Iris pigment epithelial cell (primary cell): ENCODE data around the gene NAT8L.

Experiments used
- DNase-seq: peaks from one replicate; pipeline ENCODE4 v3.0.0-alpha.2; 2011; ENCODE audit warnings: low read depth

Gene NAT8L

DNA sequence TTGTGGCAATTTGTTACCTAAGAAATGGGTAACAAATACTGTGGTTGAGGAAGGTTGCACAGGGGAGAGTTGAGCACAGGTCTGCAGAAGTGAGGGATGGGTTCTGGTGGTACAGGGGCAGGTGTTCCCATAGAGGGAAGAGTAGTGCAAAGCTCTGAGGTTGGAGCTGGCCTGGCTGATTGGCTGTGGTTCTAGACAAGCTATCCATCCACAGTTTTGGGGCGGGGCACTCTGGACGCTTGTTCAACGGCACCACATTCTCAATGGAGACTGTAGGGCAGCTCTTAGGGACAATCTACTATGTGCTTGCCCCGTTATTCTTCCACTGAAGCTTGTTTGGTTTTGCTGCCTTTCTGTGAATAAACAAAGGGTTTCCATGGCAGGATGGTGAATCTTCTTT is 35.4 kb downstream of the NAT8L start:
- no peak for DNase-seq

DNA sequence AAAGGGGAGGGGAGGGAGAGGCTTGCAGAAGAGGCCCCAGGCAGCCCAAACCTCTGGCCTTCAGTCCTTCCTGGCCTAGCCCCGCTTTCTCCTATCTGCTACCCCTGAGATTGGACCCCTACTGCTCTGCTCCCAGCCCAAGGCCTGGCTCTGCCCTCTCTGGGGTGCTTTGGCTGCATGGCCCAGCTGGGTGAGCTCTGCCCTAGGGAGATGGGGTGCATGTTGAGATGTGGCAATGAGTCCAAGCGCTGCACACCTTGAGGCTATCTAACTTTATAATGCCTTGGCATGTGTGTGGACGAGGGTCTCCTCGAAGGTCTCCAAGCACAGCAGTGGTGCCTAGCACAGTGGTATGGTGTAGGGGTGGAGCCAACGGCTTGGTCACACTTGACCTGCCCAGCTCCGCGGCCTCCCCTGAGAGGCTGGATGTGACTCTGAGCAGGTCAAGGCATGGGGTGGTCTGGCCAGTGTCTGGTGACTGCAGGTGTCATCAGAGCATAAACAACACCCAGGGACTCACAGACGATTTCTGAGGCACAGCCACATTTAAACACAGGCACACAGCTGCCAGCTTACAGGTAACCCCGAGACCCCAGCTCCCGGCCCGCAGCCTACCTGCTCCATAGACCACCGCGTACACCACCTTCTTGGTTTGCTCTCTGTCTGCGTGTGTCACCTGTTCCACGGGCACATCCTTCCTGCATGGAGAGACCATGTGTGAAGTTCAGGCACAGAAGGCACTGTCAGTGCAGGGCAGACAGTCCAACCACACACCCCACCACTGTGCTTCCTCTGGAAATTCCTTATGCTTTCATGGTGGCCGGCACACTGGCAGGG is 36.3 kb downstream of the NAT8L start:
- no peak for DNase-seq

DNA sequence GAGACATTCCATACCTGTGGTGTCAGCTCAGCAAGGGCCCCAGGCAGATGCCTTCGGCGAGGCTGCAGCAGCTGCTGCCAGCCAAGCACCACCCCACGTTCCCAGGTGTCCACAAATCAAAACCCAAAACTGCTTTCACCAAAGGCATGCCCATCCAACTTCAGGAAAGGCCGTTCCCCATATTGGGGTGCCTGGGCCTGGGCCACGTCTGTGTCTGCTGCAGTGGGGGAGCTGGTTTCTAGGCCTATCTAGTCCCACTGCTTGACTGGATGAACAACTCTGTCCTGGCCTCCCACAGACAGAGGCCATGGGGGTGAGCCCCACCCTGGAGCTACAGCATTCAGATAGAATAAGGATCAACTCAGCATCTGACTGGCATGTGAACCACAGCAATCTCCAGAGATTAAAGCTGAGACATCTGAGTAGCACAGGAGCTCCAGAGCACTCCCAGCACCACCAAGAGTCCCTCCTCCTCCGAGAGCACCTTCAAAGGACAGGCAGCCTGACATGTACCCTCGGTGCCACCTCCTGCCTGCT is 37.0 kb downstream of the NAT8L start:
- DNase-seq, result peak; percentile 4

DNA sequence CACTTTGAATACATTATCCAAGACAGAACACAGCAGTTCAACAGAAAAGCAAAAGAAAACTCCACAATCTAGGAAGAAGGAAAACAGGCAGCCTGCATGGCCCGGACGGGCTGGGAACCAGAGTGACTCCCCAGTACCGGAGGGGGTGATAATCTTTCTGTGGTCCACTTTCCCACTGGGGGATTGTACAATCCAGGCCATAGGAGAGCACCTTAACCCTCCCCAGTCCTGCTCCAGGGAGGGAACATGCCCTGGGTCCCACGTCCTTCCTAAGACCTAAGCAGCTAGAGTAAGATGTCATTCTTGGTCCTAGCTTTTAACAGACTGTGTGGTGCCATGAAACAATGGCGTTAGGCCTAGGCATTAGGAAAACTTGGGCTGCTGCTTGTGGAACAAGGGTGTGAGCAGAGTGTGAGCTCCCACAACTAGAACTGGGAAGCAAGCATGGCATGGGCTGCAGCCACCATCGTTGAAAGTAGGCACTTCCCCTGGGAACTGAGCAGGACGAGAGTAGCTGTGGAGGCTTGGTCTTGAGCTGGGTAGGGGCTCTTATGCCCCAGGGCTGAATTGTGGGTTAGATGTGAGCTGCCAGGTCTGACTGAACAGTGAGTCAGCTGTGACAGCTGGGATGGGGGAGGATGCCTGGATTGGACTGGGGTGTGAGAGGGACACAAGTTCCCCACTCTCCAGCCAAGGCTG is 42.4 kb downstream of the NAT8L start:
- peak; percentile 8 for DNase-seq

DNA sequence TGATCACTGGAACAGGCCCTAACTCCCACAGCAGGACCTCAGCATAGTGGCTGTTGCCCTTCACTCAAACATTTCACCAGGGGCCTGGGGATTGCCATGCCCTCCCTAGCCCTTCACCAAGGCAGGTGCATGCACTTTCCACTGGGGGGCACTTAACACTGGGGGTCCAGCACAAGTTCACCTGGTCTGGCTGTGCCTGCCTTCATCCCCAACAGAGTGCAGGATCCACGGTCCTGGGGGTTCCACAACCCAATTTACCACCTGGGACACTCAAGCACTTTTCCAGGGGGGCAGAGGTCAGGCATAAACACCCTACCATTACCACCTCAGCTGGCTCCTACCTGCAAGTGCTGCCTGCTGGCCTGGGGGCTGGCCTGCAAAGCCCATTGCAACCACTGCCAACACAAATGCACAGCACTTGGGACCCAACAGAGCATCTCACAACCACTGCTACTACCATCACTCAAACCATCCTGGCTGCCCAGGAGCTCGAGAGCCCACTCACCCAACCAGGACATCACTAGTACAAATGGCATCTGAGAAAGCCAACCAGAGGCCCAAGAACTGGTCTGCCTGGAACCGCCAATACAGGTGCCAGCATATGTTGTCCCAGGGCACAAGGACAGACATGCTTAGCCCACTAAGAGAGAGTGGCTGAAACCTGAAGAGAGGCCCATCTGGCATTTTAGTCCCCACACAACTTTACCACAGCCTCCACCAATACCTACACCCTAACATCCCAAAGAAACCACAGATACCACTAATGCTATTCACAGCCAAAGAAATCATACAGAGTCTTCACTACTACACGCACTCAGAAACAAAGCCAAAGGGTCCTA is 43.1 kb downstream of the NAT8L start:
- no peak for DNase-seq

DNA sequence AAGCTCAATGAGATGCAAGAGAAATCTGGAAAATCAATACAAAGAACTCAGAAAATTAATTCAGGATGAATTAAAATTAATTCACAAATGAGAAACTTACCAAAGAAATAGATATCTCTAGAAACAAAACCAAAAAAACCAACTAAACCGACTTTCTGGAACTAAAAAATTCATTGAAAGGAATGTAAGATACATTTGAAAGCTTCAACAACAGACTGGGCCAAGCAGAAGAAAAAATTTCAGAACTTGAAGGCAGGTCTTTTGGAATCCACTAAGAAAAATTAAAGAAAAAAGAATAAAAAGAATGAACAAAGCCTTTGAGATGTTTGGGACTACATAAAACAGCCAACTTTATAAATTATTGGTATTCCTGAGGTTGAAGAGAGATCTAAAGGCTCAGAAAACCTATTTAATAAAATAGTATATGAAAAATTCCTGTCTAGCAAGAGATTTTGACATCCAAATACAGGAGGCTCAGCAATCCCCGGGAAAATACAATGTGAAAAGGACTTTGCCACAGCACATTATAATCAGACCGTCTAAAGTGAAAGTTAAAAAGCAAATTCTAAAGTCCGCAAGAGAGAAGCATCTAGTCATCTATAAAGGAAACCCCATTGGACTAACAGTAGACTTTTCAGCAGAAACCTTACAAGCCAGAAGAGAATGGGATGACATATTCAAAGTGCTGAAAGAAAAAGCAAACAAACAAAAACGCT is 44.2 kb downstream of the NAT8L start:
- no peak for DNase-seq

DNA sequence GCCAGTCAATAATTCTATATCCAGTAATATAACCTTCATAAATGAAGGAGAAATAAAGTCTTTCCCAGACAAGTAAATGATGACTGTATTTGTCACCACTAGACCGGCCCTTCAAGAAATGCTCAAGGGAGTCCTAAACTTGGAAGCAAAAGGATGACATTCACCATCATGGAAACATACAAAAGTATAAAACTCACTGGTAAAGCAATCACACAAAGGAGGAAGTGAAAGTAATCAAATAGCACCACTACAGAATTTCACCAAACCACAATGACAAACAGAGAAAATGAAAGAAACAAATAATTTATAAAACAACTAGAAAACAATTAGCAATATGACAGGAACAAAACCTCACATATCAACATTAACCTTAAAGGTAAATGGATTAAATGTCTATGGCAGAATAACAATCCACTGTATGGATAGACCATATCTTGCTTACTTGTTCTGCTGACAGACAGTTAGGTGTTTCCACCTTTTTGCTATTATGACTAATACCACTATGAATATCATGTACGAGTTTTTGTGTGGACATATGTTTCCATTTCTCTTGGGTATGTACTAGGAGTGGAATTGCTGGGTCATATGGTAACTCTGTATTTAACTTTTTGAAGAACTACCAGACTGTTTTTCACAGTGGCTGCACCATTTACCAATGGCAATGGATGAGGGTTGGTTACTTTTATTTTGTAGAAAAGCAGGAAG is 44.9 kb downstream of the NAT8L start:
- no peak for DNase-seq

DNA sequence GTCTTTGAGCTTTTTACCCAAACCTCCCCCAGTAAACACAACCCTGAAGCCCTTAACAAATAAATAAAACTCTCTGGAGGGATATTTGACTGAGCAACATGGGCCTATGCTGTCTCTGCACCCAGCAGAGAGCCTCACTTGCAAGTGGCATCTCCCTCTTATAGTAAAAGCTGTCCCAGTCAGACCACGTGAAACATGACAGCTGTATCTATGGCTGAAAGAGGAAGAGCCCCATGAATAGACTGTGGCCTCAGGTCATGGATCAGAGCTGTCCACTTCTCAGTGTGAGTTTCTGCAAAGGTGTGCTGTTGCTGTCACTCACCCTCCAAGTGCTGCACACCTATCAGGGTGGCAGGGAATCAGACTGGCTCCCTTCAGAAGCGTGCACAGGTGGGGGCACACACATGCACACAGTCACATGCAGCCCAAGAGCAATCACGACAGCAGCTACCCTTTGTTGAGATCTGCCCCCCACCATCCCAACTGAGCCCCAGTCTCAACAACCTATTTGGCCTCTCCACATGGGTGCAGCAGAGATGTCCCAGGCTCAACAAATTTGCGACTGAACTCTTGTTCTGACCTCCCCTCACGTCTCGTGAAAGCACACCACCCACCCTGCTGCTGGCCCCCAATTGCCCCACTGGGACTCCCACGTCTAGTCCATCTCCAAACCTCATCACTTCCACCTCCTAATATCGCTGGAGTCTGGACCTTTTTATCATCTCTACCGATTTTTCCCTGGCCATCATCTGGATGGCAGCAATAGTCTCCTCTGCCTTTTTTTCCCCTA is 45.6 kb downstream of the NAT8L start:
- no peak for DNase-seq

DNA sequence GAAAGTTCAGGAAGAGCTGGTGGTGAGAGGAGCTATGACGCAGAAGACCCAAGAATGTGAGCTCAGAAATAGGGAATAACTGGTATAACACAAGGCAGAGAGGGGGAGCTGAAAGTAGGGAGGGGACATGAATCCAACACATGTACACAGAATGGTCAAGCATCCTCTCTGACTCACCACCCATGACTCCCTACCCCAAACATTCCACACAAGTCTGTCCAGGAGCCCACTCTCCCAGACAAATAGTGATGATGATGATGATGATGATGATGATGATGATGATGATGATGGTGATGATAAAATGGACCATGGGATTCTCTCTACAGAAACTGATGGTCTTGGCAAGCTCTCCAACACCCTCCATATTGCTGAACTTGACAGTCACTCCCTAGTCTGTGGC is 46.4 kb downstream of the NAT8L start:
- peak; percentile 22 for DNase-seq

DNA sequence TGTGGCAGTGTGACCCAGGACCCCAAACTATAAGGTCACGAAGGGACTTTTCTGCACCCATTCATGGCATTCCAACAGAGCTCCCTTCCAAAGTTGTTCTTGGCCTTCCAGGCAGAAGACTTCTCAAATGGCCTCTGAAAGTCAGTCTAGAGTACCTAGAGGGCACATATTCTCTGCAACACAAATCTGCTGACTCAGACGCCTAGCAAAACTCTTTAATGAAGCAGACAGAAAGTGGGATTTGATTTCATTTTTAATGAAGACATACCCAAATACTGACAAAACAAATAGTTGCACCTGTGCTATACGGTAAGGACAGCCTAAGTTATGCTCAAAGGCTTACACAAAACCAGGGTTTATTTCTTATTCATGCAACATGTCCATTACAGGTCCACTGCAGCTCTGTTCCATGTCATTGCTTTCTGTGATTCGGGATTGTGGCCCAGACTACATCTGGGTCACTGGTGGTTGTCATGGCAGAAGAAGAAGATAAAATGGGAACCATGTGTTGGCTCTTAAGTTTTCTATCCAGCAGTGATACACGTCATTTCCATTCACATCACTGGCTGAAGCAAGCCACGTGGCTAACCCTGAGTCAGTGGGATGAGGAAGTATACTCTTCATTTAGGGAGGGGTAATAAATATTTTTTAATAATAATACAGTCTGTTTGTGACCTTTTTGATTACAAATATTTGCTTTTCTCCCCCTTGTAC is 57.7 kb downstream of the NAT8L start:
- DNase-seq, result no peak
